Immature natural killer cell (primary cell): ENCODE data around the gene PLAAT4. TPM values are rescaled to one million over a fixed set of nuclear protein-coding genes. Genes with fewer than 3 reads are reported as not detected.
"Not testable (repeated sequence)": the region's sequence is repeated elsewhere in the genome, so short reads cannot be mapped to it uniquely, and the experiment has no call there.

Experiments used
- DNase-seq, 3 donors: peaks; one replicate each; pipeline ENCODE4 v3.0.0; 2022; ENCODE audit warnings: mixed read lengths in 1 of 3
- H3K27ac Mint-ChIP-seq, 6 donors: one replicate each; pipeline ENCODE4 v1.8.0; 2020; ENCODE audit warnings: mixed read lengths in 6 of 6, mild to moderate bottlenecking in 5 of 6, inconsistent platforms in 4 of 6, moderate library complexity in 3 of 6
- H3K27me3 Mint-ChIP-seq, 3 donors: one replicate each; pipeline ENCODE4 v1.8.0; 2020 to 2021; ENCODE audit warnings: low read depth in 3 of 3, mild to moderate bottlenecking in 3 of 3, mixed read lengths in 3 of 3, moderate library complexity in 3 of 3, inconsistent platforms in 1 of 3
- H3K36me3 Mint-ChIP-seq, 3 donors: one replicate each; pipeline ENCODE4 v1.8.0; 2020; ENCODE audit warnings: mixed read lengths in 3 of 3, inconsistent platforms in 2 of 3, mild to moderate bottlenecking in 2 of 3
- H3K4me1 Mint-ChIP-seq, 2 donors: one replicate each; pipeline ENCODE4 v1.8.0; 2020; ENCODE audit warnings: inconsistent platforms in 2 of 2, mild to moderate bottlenecking in 2 of 2, mixed read lengths in 2 of 2, moderate library complexity in 1 of 2
- H3K4me3 Mint-ChIP-seq, 5 donors: one replicate each; pipeline ENCODE4 v1.8.0; 2020; ENCODE audit warnings: mild to moderate bottlenecking in 5 of 5, mixed read lengths in 5 of 5, inconsistent platforms in 3 of 5, moderate library complexity in 3 of 5
- H3K9me3 Mint-ChIP-seq, 6 donors: one replicate each; pipeline ENCODE4 v1.8.0; 2020; ENCODE audit warnings: mild to moderate bottlenecking in 6 of 6, mixed read lengths in 6 of 6, inconsistent platforms in 4 of 6, moderate library complexity in 3 of 6
- polyA plus RNA-seq, 3 donors: library from polyadenylated mRNA; unstranded; fragments of 300-500 nt; fragmentation: Illumina TruSeq; gene quantifications; one replicate each; pipeline ENCODE4 v1.2.3, GENCODE V29; 2021

PLAAT4 gene
- polyA plus RNA-seq, 3 donors from 2014 or later = 886 to 933 (median 906) TPM

DNA sequence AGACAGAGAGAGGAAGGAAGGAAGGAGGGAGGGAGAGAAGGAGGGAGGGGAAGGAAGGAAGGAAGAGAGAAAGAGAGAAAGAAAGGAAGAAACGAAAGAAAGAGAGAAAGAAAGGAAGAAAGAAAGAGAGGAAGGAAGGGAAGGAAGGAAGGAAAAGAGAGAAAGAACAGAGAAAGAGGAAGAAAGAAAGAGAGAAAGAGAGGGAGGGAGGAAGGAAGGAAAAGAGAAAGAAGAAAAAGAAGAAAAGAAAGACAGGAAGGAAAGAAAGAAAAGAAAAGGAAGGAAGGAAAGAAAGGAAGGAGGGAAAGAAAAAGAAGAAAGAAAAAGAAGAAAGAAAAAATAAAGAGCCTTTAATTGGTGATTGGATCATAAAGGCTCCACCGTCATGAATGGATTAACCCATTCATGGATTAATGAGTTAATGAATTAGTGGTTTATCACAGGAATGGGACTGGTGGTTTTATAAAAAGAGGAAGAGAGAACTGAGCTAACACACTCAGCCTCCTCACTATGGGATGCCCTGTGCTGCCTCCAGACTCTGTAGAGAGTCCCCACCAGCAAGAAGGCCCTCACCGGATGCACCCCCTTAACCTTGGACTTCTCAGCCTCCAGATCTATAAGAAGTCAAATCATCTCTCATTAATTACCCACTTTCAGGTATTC, 35.5 kb downstream of the PLAAT4 start:
- H3K4me3 Mint-ChIP-seq = peak overlapping the region in 3 of 5 donors; percentile 34 to 58 (median 48)
- peaks cover 54 to 66% of the 10 kb centered on the region in 2 donors for H3K4me1 Mint-ChIP-seq
- no peaks in the 10 kb centered on the region for H3K9me3 Mint-ChIP-seq
- no peak for DNase-seq
- peaks cover 0 to 9% (median 0%) of the 10 kb centered on the region in 3 donors for H3K36me3 Mint-ChIP-seq
- peaks cover 1 to 4% (median 2%) of the 10 kb centered on the region in 3 donors for H3K27me3 Mint-ChIP-seq
- H3K27ac Mint-ChIP-seq = peak overlapping the region in 5 of 6 donors; percentile 21 to 59 (median 46)

GRCh38 chr11:63573881-63574855, 37.6 kb downstream of the PLAAT4 start:
- H3K4me3 Mint-ChIP-seq = peak overlapping the region; percentile 80 to 92 (median 87)
- peaks cover 4 to 18% (median 7%) of the 10 kb centered on the region in 3 donors for H3K36me3 Mint-ChIP-seq
- H3K4me1 Mint-ChIP-seq = peaks cover 48 to 59% of the 10 kb centered on the region in 2 donors
- H3K9me3 Mint-ChIP-seq = peaks cover 0 to 6% (median 2%) of the 10 kb centered on the region in 6 donors
- DNase-seq = peak; percentile 60 to 68 (median 63)
- peaks cover 0 to 3% (median 0%) of the 10 kb centered on the region in 3 donors for H3K27me3 Mint-ChIP-seq
- peak overlapping the region; percentile 94 to 97 (median 95) for H3K27ac Mint-ChIP-seq

GRCh38 chr11:63574856-63575602, 38.4 kb downstream of the PLAAT4 start:
- H3K4me1 Mint-ChIP-seq = peaks cover 46 to 52% of the 10 kb centered on the region in 2 donors
- H3K36me3 Mint-ChIP-seq = peaks cover 4 to 21% (median 9%) of the 10 kb centered on the region in 3 donors
- peaks cover 0 to 3% (median 0%) of the 10 kb centered on the region in 3 donors for H3K27me3 Mint-ChIP-seq
- DNase-seq = no peak
- H3K4me3 Mint-ChIP-seq = peak overlapping the region; percentile 80 to 92 (median 87)
- H3K27ac Mint-ChIP-seq = peak overlapping the region; percentile 94 to 97 (median 95)
- peaks cover 0 to 9% (median 2%) of the 10 kb centered on the region in 6 donors for H3K9me3 Mint-ChIP-seq

DNA sequence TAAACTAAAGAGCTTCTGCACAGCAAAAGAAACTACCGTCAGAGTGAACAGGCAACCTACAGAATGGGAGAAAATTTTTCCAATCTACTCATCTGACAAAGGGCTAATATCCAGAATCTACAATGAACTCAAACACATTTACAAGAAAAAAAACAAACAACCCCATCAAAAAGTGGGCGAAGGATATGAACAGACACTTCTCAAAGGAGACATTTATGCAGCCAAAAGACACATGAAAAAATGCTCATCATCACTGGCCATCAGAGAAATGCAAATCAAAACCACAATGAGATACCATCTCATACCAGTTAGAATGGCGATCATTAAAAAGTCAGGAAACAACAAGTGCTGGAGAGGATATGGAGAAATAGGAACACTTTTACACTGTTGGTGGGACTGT, 42.3 kb downstream of the PLAAT4 start:
- H3K27me3 Mint-ChIP-seq, DNase-seq, H3K4me3 Mint-ChIP-seq: not testable (repeated sequence)
- Mint-ChIP-seq H3K36me3 (peaks cover 18 to 36% (median 28%) of the 10 kb centered on the region in 3 donors), H3K9me3 (peaks cover 12 to 30% (median 17%) of the 10 kb centered on the region in 6 donors), H3K4me1 (peaks cover 60 to 63% of the 10 kb centered on the region in 2 donors), H3K27ac (peak overlapping the region in 2 of 6 donors; percentile 25 to 52)

DNA sequence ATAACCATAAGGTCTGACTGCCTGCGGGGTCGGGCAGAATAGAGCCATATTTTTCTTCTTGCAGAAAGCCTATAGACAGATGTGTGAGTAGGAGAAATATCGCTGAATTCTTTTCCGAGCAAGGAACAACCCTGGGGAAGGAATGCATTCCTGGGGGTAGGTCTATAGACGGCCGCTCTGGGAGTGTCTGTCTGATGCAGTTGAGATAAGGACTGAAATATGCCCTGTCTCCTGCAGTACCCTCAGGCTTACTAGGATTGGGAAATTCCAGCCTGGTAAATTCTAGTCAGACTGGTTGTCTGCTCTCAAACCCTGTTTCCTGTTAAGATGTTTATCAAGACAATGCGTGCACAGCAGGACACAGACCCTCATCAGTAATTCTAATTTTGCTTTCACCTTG, 44.6 kb downstream of the PLAAT4 start:
- DNase-seq = not testable (repeated sequence)

DNA sequence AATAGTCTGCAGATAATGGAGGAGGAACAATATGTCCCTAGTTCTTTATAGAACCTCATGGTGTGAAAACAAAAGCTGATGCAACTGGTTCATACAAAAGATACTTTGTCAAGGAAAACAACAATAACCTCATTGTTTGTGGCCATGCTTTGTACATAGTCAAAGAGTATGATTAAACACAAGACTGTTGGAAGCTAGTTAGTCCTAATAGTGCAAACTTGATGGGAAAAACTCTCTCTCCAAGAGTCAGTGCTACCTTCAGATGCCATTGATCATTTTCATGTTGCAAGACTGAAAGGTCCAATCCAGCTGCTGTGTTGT, 46.7 kb downstream of the PLAAT4 start:
- Mint-ChIP-seq H3K27ac (peak overlapping the region; percentile 85 to 98 (median 90)), H3K4me3 (peak overlapping the region; percentile 46 to 73 (median 63)), H3K9me3 (peaks cover 12 to 28% (median 17%) of the 10 kb centered on the region in 6 donors), H3K36me3 (peaks cover 29 to 40% (median 40%) of the 10 kb centered on the region in 3 donors), H3K27me3 (peaks cover 0 to 5% (median 2%) of the 10 kb centered on the region in 3 donors), H3K4me1 (peaks cover 30 to 34% of the 10 kb centered on the region in 2 donors)
- DNase-seq = no peak

More for the DNA sequence above, 44.6 kb downstream of the PLAAT4 start:
- peaks cover 43% of the 10 kb centered on the region in 2 donors for H3K4me1 Mint-ChIP-seq
- H3K4me3 Mint-ChIP-seq = peak overlapping the region in 1 of 5 donors; percentile 64
- H3K9me3 Mint-ChIP-seq = peaks cover 12 to 30% (median 17%) of the 10 kb centered on the region in 6 donors
- H3K27ac Mint-ChIP-seq = peak overlapping the region; percentile 49 to 94 (median 90)
- H3K27me3 Mint-ChIP-seq = not testable (repeated sequence)
- H3K36me3 Mint-ChIP-seq = peaks cover 25 to 35% (median 34%) of the 10 kb centered on the region in 3 donors

DNA sequence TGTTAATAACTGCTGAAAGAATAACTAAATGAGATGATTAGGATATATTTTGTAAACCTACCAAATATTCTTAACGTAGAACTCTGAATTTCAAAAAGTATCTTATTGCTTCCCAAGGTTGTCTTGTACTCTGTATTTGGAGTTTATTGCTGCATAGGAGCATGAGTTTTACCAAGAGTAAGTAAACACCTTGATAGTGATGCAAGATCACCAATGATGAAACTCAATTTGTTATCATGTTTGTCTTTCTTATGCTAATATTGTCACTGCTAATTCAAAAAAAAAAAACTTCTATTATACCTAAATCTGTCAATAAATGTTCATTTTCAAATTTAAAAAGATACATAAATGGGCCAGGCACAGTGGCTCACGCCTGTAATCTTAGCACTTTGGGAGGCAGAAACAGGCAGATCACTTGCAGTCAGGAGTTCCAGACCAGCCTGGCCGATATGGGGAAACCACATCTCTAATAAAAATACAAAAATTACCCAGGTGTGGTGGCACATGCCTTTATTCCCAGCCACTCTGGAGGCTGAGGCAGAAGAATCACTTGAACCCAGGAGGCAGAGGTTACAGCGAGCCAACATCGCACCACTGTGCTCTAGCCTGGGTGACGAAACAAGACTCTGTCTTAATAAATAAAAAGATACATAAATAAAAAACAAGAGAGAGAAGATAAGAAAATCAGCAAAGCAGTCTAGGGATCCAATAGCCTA, 50.0 kb downstream of the PLAAT4 start:
- Mint-ChIP-seq H3K4me3 (no peak overlapping the region), H3K9me3 (peaks cover 3 to 5% (median 4%) of the 10 kb centered on the region in 6 donors), H3K27me3 (peaks cover 0 to 6% (median 2%) of the 10 kb centered on the region in 3 donors), H3K36me3 (peaks cover 25 to 50% (median 47%) of the 10 kb centered on the region in 3 donors), H3K27ac (no peak overlapping the region), H3K4me1 (peaks cover 27 to 29% of the 10 kb centered on the region in 2 donors)
- no peak for DNase-seq

DNA sequence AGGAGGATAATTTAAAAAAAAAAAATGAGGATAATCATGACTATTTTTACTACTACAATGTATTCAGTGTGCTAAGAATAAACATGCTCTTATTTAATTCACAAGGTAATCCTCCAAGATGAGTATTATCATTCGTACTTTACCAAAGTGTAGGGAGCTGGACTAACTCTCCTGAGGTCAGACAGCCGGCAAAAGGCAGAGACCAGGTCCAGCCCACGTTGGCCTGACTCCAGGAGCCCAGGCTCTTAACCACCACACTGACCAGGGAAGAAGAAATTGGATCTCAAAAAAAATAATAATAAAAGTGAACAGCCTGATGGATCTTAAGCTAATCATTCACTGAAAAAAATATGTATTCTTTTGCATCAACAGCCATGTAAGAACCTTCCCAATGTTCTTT, 52.4 kb downstream of the PLAAT4 start:
- H3K4me1 Mint-ChIP-seq = peaks cover 3 to 6% of the 10 kb centered on the region in 2 donors
- peak overlapping the region in 2 of 6 donors; percentile 9 to 17 for H3K27ac Mint-ChIP-seq
- DNase-seq = no peak
- no peaks in the 10 kb centered on the region for H3K9me3 Mint-ChIP-seq
- H3K36me3 Mint-ChIP-seq = peaks cover 24 to 54% (median 50%) of the 10 kb centered on the region in 3 donors
- H3K27me3 Mint-ChIP-seq = peaks cover 0 to 4% (median 1%) of the 10 kb centered on the region in 3 donors
- H3K4me3 Mint-ChIP-seq = no peak overlapping the region

- H3K4me3 Mint-ChIP-seq = no peak overlapping the region
- DNase-seq = no peak
- no peaks in the 10 kb centered on the region for H3K9me3 Mint-ChIP-seq
- H3K27me3 Mint-ChIP-seq = peaks cover 0 to 5% (median 1%) of the 10 kb centered on the region in 3 donors
- H3K36me3 Mint-ChIP-seq = peaks cover 31 to 61% (median 56%) of the 10 kb centered on the region in 3 donors
- peaks cover 0 to 4% of the 10 kb centered on the region in 2 donors for H3K4me1 Mint-ChIP-seq
- peak overlapping the region in 1 of 6 donors; percentile 26 for H3K27ac Mint-ChIP-seq
Observed at GRCh38 chr11:63590024-63590788, 53.6 kb downstream of the PLAAT4 start.

DNA sequence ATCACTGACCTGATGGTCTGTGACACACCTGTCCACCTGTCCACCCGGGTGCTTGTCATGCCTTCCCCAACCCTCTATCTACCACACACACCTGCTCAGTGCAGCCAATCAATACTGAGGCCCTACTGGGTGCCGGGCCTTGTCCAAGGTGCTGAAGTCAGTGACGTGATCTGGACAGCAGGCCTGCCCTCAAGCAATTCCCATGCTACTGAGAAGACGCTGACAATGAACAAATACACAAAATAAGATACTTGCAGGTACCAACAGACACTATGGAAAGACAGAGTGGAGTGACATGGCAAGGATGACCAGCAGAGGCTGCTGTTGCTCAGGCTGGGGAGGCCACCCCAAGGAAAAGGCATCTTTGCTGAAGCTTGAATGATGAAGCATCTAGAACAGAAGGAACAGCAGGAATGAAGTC, 56.4 kb downstream of the PLAAT4 start:
- no peaks in the 10 kb centered on the region for H3K4me1 Mint-ChIP-seq
- H3K4me3 Mint-ChIP-seq = no peak overlapping the region
- H3K27ac Mint-ChIP-seq = peak overlapping the region in 3 of 6 donors; percentile 41 to 77 (median 71)
- H3K36me3 Mint-ChIP-seq = peaks cover 24 to 55% (median 46%) of the 10 kb centered on the region in 3 donors
- peak in 1 of 3 donors; percentile 10 for DNase-seq
- H3K9me3 Mint-ChIP-seq = no peaks in the 10 kb centered on the region
- peaks cover 0 to 5% (median 1%) of the 10 kb centered on the region in 3 donors for H3K27me3 Mint-ChIP-seq

GRCh38 chr11:63595296-63595695, 58.7 kb downstream of the PLAAT4 start:
- H3K4me1 Mint-ChIP-seq = peaks cover 10 to 11% of the 10 kb centered on the region in 2 donors
- DNase-seq = no peak
- H3K9me3 Mint-ChIP-seq = no peaks in the 10 kb centered on the region
- peaks cover 0 to 5% (median 1%) of the 10 kb centered on the region in 3 donors for H3K27me3 Mint-ChIP-seq
- H3K27ac Mint-ChIP-seq = peak overlapping the region in 3 of 6 donors; percentile 10 to 34 (median 32)
- peaks cover 16 to 39% (median 28%) of the 10 kb centered on the region in 3 donors for H3K36me3 Mint-ChIP-seq
- no peak overlapping the region for H3K4me3 Mint-ChIP-seq
